ENCODE data around the gene PLD3. TPM values are rescaled to one million over a fixed set of nuclear protein-coding genes. Genes with fewer than 3 reads are reported as not detected.

The PLD3 gene
- total RNA-seq, result 100 to 1,000 TPM; 107 to 140 (median 109) TPM
- 93.1 TPM for total RNA-seq (2013)

DNA sequence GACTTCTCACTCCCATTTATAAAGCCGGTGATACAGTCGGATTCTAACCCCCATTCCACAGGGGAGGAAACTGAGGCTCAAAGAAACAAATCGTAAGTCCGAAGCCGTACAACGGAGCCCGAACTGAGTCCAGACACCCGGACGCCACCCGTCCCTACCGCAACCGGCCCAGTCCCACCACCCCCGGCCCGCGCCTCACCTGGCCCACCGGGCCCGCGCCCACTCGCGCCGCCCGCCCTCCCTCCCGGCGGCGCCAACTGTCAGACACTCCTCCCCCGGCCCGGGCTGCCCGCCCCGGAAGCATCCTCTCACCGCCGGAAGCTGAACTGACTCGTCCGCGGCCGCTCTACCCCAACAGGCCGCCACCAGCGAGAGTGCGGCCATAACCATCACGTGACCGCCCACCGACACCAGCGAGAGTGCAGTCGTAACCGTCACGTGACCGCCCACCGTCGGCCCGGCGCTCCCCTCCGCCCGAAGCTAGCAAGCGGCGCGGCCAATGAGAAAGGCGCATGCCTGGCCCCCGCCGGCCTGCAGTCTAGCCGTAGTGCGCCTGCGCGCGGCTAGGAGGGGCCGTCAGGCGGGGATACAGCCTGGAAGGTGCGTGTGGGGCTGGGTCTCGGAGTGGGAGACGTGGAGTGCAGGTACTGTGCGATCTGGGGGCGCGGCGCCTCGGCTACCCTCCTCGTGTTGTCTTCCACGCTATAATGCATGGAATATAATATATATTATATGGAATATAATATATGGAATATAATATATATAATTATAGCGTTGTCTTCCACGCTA, at the start of gene PLD3, which contains the start of gene C19orf47:
Gene PLD3, plus strand, starts transcription at position 571 of the 789 bp plus-strand sequence. CDS start 17,789 bp downstream, outside the sequence.
Gene C19orf47, minus strand, starts transcription at position 273 of the 789 bp plus-strand sequence. CDS start 6,540 bp downstream, outside the sequence.
- H3K4me3 ChIP-seq (ENCODE audit: low read length), result peak within 1 kb of the TSS; percentile 63
- H3K4me3 Mint-ChIP-seq, result peak within 1 kb of the TSS; percentile 89
- ATAC-seq, result peak; percentile 91 to 98 (median 93)

GRCh38 chr19:40300668-40301067, 47.8 kb upstream of the PLD3 start:
- intact Hi-C loops (cut with micrococcal nuclease), result no loop called here
- Histone ChIP-seq H3K36me3 (ENCODE audit: control insufficient read depth, insufficient read depth, low read length) (no peaks in the 10 kb centered on the region), H3K4me3 (ENCODE audit: low read length) (no peak overlapping the region), H3K27ac (ENCODE audit: low read length) (no peak overlapping the region), H3K27me3 (ENCODE audit: control insufficient read depth, insufficient read depth, low read length) (no peaks in the 10 kb centered on the region), H3K9me3 (ENCODE audit: control insufficient read depth, insufficient read depth, low read length) (no peaks in the 10 kb centered on the region), H3K4me1 (ENCODE audit: control insufficient read depth, insufficient read depth, low read length) (no peaks in the 10 kb centered on the region)
- H3K4me1 Mint-ChIP-seq, result peaks cover 5% of the 10 kb centered on the region in 2 donors
- no peak overlapping the region for H3K4me3 Mint-ChIP-seq
- no peaks in the 10 kb centered on the region for H3K36me3 Mint-ChIP-seq
- no peak for DNase-seq
- no peaks in the 10 kb centered on the region for H3K9me3 Mint-ChIP-seq
- 84% methylated on average over 3 of the region's 4 CpGs for WGBS (ENCODE audit: insufficient coverage)
- H3K27ac Mint-ChIP-seq, result no peak overlapping the region
- no peak for ATAC-seq
- TF ChIP-seq CTCF (IDR thresholded peaks at IDR 0.05), result no peak
- H3K27me3 Mint-ChIP-seq (ENCODE audit: low read depth in 2 of 2), result no peaks in the 10 kb centered on the region

More for the DNA sequence above, at the start of gene PLD3, which contains the start of gene C19orf47:
- no peaks in the 10 kb centered on the region for H3K36me3 ChIP-seq (ENCODE audit: control insufficient read depth, insufficient read depth, low read length)
- TF ChIP-seq CTCF (IDR thresholded peaks at IDR 0.05), result no peak
- H3K9me3 Mint-ChIP-seq, result no peaks in the 10 kb centered on the region
- no peaks in the 10 kb centered on the region for H3K27me3 Mint-ChIP-seq (ENCODE audit: low read depth in 2 of 2)
- DNase-seq, result peak; percentile 96 to 99
- peaks cover 27 to 31% of the 10 kb centered on the region in 2 donors for H3K4me1 Mint-ChIP-seq
- under 1% methylated on average over 67 of the region's 77 CpGs for WGBS (ENCODE audit: insufficient coverage)
- intact Hi-C loops (cut with micrococcal nuclease), result loop anchor here (1.0 to 5.0 kb wide), 3 partner anchors 66 to 119 kb away; partner anchors contain the start of genes BLVRB and SPTBN4
- H3K9me3 ChIP-seq (ENCODE audit: control insufficient read depth, insufficient read depth, low read length), result no peaks in the 10 kb centered on the region
- peaks cover 18% of the 10 kb centered on the region for H3K4me1 ChIP-seq (ENCODE audit: control insufficient read depth, insufficient read depth, low read length)
- peak within 1 kb of the TSS; percentile 68 for H3K27ac ChIP-seq (ENCODE audit: low read length)
- H3K27me3 ChIP-seq (ENCODE audit: control insufficient read depth, insufficient read depth, low read length), result no peaks in the 10 kb centered on the region
- no peaks in the 10 kb centered on the region for H3K36me3 Mint-ChIP-seq
- H3K27ac Mint-ChIP-seq, result peak within 1 kb of the TSS; percentile 79 to 87

DNA sequence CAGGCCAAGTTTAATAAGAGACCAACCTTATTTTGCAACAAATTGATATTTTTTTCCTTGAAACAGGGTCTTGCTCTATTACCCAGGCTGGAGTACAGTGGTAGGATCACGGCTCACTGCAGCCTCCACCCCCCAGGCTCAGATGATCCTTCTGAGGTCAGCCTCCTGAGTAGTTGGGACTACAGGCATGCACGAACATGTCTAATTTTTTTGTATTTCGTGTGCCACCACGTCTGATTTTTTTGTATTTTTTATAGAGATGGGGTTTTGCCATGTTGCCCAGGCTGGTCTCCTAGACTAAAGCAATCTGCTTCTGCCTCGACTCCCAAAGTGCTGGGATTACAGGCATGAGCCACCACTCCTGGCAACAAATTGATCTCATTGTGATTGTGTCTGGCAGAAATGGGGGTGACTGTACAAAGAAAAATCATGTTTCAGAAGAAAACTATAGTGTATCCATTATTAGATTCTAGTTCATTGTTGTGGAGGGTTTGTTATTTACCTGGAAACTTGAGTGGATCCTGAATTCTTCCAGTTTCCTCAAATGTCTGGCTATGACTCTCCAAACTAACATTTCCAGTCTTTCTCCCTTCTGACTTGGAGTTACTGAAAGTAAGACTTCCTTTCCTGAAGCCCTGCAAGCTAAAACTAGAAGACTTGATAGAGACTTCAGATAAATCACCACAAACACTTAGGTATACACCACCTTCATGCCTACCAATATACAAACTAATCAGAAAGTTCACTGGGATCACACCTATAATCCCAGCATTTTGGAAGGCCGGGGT, 46.1 kb upstream of the PLD3 start:
- no peak for TF ChIP-seq CTCF (IDR thresholded peaks at IDR 0.05)
- no peak for DNase-seq
- intact Hi-C loops (cut with micrococcal nuclease), result no loop called here
- no peaks in the 10 kb centered on the region for H3K9me3 Mint-ChIP-seq
- Histone ChIP-seq H3K9me3 (ENCODE audit: control insufficient read depth, insufficient read depth, low read length) (no peaks in the 10 kb centered on the region), H3K4me3 (ENCODE audit: low read length) (no peak overlapping the region), H3K27ac (ENCODE audit: low read length) (no peak overlapping the region), H3K4me1 (ENCODE audit: control insufficient read depth, insufficient read depth, low read length) (no peaks in the 10 kb centered on the region), H3K27me3 (ENCODE audit: control insufficient read depth, insufficient read depth, low read length) (no peaks in the 10 kb centered on the region), H3K36me3 (ENCODE audit: control insufficient read depth, insufficient read depth, low read length) (no peaks in the 10 kb centered on the region)
- ATAC-seq, result no peak
- no peak overlapping the region for H3K4me3 Mint-ChIP-seq
- 91% methylated on average over 6 of the region's 6 CpGs for WGBS (ENCODE audit: insufficient coverage)
- H3K36me3 Mint-ChIP-seq, result no peaks in the 10 kb centered on the region
- H3K27me3 Mint-ChIP-seq (ENCODE audit: low read depth in 2 of 2), result no peaks in the 10 kb centered on the region
- H3K4me1 Mint-ChIP-seq, result peaks cover 5% of the 10 kb centered on the region in 2 donors
- no peak overlapping the region for H3K27ac Mint-ChIP-seq

Measured in natural killer cell (primary cell).